Limb (tissue), 2 donors: ENCODE measurements around the gene GDI2.
A peak's percentile ranks its signal among the peaks of the same experiment; 100 is the strongest.
"Not testable (repeated sequence)": the region's sequence is repeated elsewhere in the genome, so short reads cannot be mapped to it uniquely, and the experiment has no call there.

Experiments used
- DNase-seq, 2 donors: peaks; one replicate each; pipeline ENCODE4 v3.0.0-alpha.2; 2016; ENCODE audit errors: extremely low spot score in 2 of 2

Gene GDI2

DNA sequence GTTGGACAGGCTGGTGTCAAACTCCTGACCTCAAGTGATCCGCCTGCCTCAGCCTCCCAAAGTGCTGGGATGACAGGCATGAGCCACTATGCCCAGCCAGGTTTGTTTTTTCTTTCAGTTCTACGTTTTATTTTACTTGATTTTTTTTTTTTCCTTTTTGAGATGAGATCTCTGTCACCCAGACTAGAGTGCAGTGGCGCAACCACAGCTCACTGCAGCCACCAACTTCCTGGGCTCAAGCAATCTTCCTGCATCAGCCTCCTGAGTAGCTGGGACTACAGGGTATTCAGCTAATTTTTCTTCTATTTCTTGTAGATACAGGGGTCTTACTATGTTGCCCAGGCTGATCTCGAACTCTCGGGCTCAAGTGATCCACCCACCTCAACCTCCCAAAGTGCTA is 24.3 kb downstream of the GDI2 start:
- no peak for DNase-seq

DNA sequence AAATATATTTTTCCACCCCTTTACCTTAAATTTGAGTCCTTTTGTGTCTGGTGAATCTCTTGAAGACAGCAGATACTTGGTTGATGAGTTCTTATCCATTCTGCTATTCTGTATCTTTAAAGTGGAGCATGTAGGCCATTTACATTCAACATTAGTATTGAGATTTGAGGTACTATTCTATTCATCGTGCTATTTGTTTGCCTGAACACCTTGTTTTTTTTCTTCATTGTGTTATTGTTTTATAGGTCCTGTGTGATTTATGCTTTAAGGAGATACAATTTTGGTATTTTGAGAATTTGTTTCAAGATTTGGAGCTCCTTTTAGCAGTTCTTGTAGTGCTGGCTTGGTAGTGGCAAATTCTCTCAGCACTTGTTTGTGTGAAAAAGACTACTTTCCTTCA is 29.9 kb downstream of the GDI2 start:
- DNase-seq, result no peak

GRCh38 chr10:5782174-5782573 is 31.1 kb downstream of the GDI2 start:
- DNase-seq, result no peak

DNA sequence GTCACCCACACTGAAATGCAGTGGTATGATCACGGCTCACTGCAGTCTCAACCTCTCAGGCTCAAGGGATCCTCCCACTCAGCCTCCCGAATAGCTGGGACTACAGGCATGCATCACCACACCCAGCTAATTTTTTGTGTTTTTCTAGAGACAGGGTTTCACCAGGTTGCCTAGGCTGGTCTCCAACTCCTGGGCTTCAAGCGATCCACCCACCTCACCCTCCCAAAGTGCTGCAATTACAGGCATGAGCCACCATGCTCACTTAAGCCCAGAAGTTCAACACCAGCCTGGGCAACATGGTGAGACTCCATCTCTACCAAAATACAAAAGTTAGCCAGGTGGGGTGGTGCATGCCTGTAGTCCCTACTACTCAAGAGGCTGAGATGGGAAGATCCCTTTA is 33.5 kb downstream of the GDI2 start:
- DNase-seq, result no peak

DNA sequence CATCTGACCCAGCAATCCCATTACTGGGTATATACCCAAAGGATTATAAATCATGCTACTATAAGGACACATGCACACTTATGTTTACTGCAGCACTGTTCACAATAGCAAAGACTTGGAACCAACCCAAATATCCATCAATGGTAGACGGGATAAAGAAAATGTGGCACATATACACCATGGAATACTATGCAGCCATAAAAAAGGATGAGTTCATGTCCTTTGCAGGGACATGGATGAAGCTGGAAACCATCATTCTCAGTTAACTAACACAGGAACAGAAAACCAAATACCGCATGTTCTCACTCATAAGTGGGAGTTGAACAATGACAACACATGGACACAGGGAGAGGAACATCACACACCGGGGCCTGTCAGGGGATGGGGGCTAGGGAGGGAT is 35.5 kb downstream of the GDI2 start:
- not testable (repeated sequence) for DNase-seq

DNA sequence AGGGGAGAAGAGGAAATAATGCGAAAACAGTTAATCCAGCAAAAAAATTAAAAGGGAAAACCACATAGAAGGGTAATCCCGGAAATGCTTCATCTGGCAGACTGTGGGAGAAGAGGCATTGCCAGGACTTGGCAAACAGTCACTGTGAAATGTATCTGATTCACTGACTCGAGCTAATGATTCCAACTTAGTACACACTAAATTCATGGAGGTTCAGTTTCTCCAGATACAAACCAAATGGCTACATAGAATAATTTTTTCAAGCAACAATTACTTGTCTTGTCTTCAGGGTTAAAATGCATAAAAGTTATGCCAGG is 36.4 kb downstream of the GDI2 start:
- DNase-seq, result peak in 1 of 2 donors; percentile 10

DNA sequence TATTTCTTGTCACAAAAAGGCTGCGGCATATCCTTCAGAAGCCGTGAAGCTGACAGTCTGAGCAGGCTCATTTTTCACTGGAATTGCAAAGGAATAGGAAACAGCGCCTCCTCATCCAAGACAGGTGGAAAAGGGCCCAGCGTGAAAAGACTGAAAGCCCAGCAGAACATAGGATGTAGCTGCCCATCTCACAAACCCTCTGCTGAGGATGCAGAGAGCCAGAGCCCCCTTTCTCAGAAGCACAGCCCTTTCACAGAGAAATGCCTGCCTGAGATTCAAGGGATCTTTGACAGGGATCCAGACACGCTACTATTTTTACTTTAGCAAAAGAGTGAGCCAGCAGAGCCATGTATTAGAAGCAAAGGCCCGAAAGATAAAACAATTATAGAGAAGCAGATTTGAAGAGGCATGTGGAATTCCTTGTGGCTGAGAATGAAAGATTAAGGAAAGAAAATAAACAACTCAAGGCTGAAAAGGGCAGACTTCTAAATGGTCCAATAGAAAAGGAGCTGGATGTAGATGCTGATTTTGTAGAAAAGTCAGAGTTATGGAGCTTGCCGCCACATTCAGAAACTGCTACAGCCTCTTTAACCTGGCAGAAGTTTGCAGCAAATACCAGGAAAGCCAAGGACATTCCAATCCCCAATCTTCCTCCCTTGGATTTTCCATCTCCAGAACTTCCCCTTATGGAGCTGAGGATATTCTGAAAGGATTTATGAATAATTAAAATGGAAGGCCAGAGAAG is 36.9 kb downstream of the GDI2 start:
- no peak for DNase-seq

DNA sequence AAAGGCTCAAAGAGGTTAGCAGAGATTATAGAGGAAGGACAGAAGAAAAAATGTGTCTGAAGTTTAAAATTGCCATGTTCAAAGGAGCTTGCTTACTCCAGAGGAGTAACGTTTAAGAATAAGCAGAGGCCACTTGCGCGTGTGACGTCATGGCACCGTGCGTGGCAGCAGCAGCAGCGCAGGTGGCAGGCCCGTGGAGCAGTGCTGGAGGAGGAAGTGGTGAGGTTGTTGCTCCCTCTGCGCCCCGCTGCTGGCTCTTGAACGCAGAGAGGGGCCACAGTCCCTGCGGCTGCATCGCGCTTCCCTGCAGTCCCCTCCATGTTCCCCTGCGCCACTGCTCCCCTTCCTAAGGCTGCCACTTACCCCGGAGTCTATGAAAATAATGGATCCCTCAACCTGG is 37.5 kb downstream of the GDI2 start:
- no peak for DNase-seq

GRCh38 chr10:5774987-5775620 is 38.1 kb downstream of the GDI2 start:
- DNase-seq, result no peak

GRCh38 chr10:5766189-5766588 is 47.0 kb downstream of the GDI2 start:
- DNase-seq, result no peak

DNA sequence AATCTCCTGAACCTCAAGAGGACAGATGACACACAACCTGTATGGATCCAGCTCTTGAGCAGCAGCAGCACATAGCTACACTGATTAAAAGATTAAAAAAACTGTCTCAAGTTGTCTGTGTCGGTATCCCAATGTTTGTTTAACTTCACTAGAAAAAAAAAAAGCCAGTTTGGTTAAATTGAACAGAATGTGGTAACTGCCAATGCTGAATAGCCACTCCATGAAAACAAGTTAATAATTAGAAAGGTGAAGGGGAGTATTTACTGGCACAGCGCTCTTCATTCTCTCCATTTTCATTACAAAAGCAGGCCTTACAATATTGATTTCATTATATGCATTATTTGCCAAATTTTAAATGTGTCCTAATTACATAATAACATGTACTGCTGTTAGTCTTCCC is 47.6 kb downstream of the GDI2 start:
- no peak for DNase-seq

GRCh38 chr10:5764422-5765297 is 48.6 kb downstream of the GDI2 start:
- no peak for DNase-seq

GRCh38 chr10:5762531-5762930 is 50.7 kb downstream of the GDI2 start:
- no peak for DNase-seq

GRCh38 chr10:5761220-5761619 is 52.0 kb downstream of the GDI2 start:
- DNase-seq, result no peak

DNA sequence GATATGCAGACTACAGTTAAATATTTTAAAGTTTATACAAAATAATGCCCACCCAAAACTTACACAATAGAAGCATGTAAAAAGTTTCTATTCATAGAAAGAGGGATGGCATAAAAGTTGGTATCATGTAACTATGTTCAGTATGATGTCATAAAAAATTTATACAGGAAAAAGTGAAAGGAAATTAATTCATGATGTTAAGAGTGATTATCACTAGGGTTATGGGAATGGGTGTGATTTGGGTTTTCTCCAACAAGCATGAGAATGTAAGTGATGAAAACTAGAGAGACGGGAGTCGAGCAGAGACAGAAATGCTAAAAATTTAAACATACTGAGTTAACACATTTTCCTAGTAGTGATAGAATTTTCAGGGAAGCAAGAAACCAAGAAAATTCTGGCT is 52.7 kb downstream of the GDI2 start:
- DNase-seq, result no peak

DNA sequence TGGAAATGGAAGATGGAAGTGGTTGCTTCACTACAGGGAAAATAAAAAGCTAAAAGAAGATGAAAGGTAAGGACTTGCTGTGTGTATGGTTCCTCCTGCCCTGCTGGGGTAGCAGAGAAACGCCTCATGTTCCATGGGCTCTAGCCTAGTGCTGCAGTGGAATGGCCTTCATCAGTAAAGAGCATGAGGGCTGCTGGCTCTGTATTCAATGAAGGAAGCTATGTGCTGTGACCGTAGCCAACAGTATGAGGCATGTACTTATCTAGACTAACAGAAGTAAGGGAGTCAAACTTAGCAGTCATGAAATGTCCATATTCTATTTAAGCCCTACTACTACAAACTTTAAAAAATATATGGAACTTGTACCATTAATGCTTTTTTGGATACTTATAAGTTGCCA is 54.3 kb downstream of the GDI2 start:
- no peak for DNase-seq

- no peak for DNase-seq
These were observed 55.3 kb downstream of the GDI2 start for GRCh38 chr10:5757766-5758517.

GRCh38 chr10:5752301-5752871 is 60.8 kb downstream of the GDI2 start:
- no peak for DNase-seq

DNA sequence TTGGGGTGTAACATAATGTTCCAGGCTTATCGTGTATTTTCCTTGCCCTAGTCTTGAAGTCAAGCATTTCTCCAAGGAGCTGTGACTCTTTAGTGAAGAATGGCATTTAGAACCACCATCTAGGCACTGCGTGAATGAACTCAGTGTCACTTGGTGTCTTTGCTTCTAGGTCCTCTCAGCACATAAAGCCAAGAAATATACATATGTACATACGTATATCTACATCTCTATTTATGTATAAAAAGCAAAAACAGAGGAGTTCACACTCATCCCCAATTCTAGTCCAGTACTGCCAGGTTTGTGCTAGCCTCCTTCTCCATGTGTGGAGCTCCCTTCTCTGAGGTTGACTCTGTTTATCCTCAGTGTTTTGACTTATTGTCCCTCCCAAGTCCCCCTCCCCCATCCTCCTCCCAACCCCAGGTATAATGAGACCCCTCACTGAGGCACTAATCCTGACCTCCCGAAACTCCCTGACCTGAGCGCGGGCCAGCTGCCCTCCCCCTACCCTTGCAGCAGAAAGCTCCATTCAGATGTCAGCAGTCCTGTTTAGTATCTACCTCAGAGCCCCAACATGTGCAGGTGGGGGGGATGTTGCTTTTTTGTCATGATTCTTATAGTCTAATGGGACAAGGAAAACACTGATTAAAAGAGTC is 61.5 kb downstream of the GDI2 start:
- no peak for DNase-seq

DNA sequence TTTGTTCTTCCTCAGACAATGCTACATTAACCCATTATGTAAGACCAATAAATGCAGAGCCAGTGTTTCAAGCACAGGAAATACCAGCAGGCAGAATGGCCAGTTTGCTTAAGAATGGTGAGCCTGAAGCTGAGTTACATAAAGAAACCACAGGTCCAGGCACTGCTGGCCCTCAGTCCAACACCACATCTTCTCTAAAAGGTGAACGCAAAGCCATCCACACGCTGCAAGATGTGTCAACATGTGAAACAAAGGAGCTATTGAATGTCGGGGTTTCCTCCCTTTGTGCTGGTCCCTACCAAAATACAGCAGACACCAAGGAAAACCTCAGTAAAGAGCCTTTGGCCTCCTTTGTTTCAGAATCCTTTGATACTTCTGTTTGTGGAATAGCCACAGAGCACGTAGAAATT is 64.8 kb downstream of the GDI2 start:
- no peak for DNase-seq

DNA sequence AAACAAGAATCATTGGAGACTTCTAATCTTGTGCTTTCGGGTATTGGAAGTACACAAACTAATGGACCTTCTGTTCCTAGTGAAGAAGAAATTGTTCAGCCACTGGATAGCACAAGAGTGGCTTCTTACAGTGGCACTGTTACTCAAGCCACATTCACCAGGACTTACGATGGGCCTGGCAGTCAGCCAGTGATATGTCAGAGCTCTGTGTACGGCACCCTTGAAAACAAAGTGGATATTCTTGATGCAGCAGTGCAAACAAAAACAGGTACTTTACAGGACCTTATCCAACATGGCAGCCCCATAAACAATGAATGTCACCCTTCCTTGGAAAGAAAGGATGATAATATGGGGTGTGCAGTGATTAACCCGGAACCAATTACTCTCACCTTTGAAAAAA is 67.0 kb downstream of the GDI2 start:
- no peak for DNase-seq
